Endothelial cell of umbilical vein (primary cell): ENCODE results near the gene EYS.

Experiments used
- JUN ChIP-seq: IDR thresholded peaks from 2 replicates; pipeline ENCODE4 v1.6.1; 2011; ENCODE audit warnings: borderline replicate concordance, low read depth; ENCODE audit not compliant: insufficient read length, insufficient read depth
- POLR2AphosphoS5 ChIP-seq: IDR thresholded peaks from 2 replicates; pipeline ENCODE4 v1.6.1; 2012; ENCODE audit warnings: low read depth, mild to moderate bottlenecking, control low read depth, low read length, moderate library complexity; ENCODE audit not compliant: insufficient read depth

GRCh38 chr6:63816982-63817436 is 1890.0 kb downstream of the EYS start:
- TF ChIP-seq JUN (no peak), POLR2AphosphoS5 (no peak)
